ENCODE results near the gene THSD4. TPM values are rescaled to one million over a fixed set of nuclear protein-coding genes. Genes with fewer than 3 reads are reported as not detected.

The THSD4 gene
- total RNA-seq, 1 experiment from 2014 or later, result 29.3 TPM

- no peaks in the 10 kb centered on the region for H3K36me3 ChIP-seq (ENCODE audit: low read depth)
- no peak overlapping the region for H3K4me3 ChIP-seq
- H3K79me2 ChIP-seq (ENCODE audit: low read depth), result peaks cover 30% of the 10 kb centered on the region
- POLR2A ChIA-PET (ENCODE audit: unreplicated experiment), result no interaction called here
- TF ChIP-seq CTCF (conservative IDR thresholded peaks at IDR 0.05) (no peak), EZH2 (IDR thresholded peaks at IDR 0.05; ENCODE audit: low read depth) (no peak)
- H3K9me3 ChIP-seq (ENCODE audit: insufficient read depth, low read depth), result no peaks in the 10 kb centered on the region
- no peak overlapping the region for H2AFZ ChIP-seq
- no peak overlapping the region for H3K4me2 ChIP-seq
- no TSS peak for BruUV-seq (replicated peaks)
- no peak for DNase-seq
- H3K9me2 ChIP-seq (ENCODE audit: insufficient read depth), result no peaks in the 10 kb centered on the region
- CTCF ChIA-PET, result no interaction called here
- 0 out of 2 replicates have a peak overlapping the region, but pooled peaks have one; percentile 99 for H3K27ac ChIP-seq
- H3F3A ChIP-seq (ENCODE audit: insufficient read depth, low read depth), result peaks cover 46% of the 10 kb centered on the region
- intact Hi-C loops (cut with micrococcal nuclease; ENCODE audit: unreplicated experiment), result no loop called here
- H3K4me1 ChIP-seq (replicated peaks; ENCODE audit: insufficient read depth), result peaks cover 46% of the 10 kb centered on the region
- H4K20me1 ChIP-seq (ENCODE audit: insufficient read depth), result no peaks in the 10 kb centered on the region
- H3K27me3 ChIP-seq (ENCODE audit: insufficient read depth, low read depth), result no peaks in the 10 kb centered on the region
Observed at GRCh38 chr15:71282076-71282475, 166.8 kb downstream of the THSD4 start.

GRCh38 chr15:71288348-71288955 lies 173.2 kb downstream of the THSD4 start:
- Histone ChIP-seq H3F3A (ENCODE audit: insufficient read depth, low read depth) (peaks cover 18% of the 10 kb centered on the region), H3K4me1 (replicated peaks; ENCODE audit: insufficient read depth) (peaks cover 34% of the 10 kb centered on the region), H3K9me2 (ENCODE audit: insufficient read depth) (no peaks in the 10 kb centered on the region), H3K9me3 (ENCODE audit: insufficient read depth, low read depth) (no peaks in the 10 kb centered on the region; the same call in 1 of the 2 replicates), H3K4me2 (no peak overlapping the region), H3K36me3 (ENCODE audit: low read depth) (peaks cover 7% of the 10 kb centered on the region; the same call in 1 of the 2 replicates), H4K20me1 (ENCODE audit: insufficient read depth) (no peaks in the 10 kb centered on the region), H3K27ac (peak overlapping the region; percentile 39; the same call in 1 of the 2 replicates), H2AFZ (no peak overlapping the region), H3K4me3 (no peak overlapping the region), H3K79me2 (ENCODE audit: low read depth) (peaks cover 17% of the 10 kb centered on the region; the same call in 1 of the 2 replicates), H3K27me3 (ENCODE audit: insufficient read depth, low read depth) (no peaks in the 10 kb centered on the region)
- ChIA-PET POLR2A (ENCODE audit: unreplicated experiment) (interaction anchor here (0.5 to 0.7 kb wide), 2 partner anchors 34 to 183 kb away, joined by 8 to 9 read pairs; no protein-coding TSS in a partner anchor), CTCF (no interaction called here)
- TF ChIP-seq CTCF (conservative IDR thresholded peaks at IDR 0.05) (no peak), EZH2 (IDR thresholded peaks at IDR 0.05; ENCODE audit: low read depth) (no peak)
- intact Hi-C loops (cut with micrococcal nuclease; ENCODE audit: unreplicated experiment), result no loop called here
- no peak for DNase-seq
- BruUV-seq (replicated peaks), result no TSS peak

- H3K9me3 ChIP-seq (ENCODE audit: insufficient read depth, low read depth), result no peaks in the 10 kb centered on the region; the same call in 1 of the 2 replicates
- ChIA-PET CTCF (no interaction called here), POLR2A (ENCODE audit: unreplicated experiment) (interaction anchor here (0.6 kb wide), 1 partner anchor 38 kb away, joined by 4 read pairs; no protein-coding TSS in a partner anchor)
- no TSS peak for BruUV-seq (replicated peaks)
- intact Hi-C loops (cut with micrococcal nuclease; ENCODE audit: unreplicated experiment), result no loop called here
- no peaks in the 10 kb centered on the region for H3K27me3 ChIP-seq (ENCODE audit: insufficient read depth, low read depth)
- peaks cover 48% of the 10 kb centered on the region for H3K4me1 ChIP-seq (replicated peaks; ENCODE audit: insufficient read depth)
- H3K4me2 ChIP-seq, result no peak overlapping the region
- H2AFZ ChIP-seq, result no peak overlapping the region
- DNase-seq, result no peak
- H3F3A ChIP-seq (ENCODE audit: insufficient read depth, low read depth), result peaks cover 34% of the 10 kb centered on the region
- H4K20me1 ChIP-seq (ENCODE audit: insufficient read depth), result no peaks in the 10 kb centered on the region
- no peak overlapping the region for H3K4me3 ChIP-seq
- TF ChIP-seq EZH2 (IDR thresholded peaks at IDR 0.05; ENCODE audit: low read depth) (no peak), CTCF (conservative IDR thresholded peaks at IDR 0.05) (no peak)
- peaks cover 7% of the 10 kb centered on the region; the same call in 1 of the 2 replicates for H3K36me3 ChIP-seq (ENCODE audit: low read depth)
- H3K9me2 ChIP-seq (ENCODE audit: insufficient read depth), result no peaks in the 10 kb centered on the region
- no peak overlapping the region for H3K27ac ChIP-seq
- H3K79me2 ChIP-seq (ENCODE audit: low read depth), result peaks cover 17% of the 10 kb centered on the region; the same call in 1 of the 2 replicates
Observed at GRCh38 chr15:71290002-71290401, 174.7 kb downstream of the THSD4 start.
